ENCODE measurements around the gene GNAQ. TPM values are rescaled to one million over a fixed set of nuclear protein-coding genes. Genes with fewer than 3 reads are reported as not detected.

GNAQ gene
- polyA plus RNA-seq, 1 donor (not counting 4 experiments of a cell fraction or from before 2014, with no cell fraction given), result 64.3 TPM

DNA sequence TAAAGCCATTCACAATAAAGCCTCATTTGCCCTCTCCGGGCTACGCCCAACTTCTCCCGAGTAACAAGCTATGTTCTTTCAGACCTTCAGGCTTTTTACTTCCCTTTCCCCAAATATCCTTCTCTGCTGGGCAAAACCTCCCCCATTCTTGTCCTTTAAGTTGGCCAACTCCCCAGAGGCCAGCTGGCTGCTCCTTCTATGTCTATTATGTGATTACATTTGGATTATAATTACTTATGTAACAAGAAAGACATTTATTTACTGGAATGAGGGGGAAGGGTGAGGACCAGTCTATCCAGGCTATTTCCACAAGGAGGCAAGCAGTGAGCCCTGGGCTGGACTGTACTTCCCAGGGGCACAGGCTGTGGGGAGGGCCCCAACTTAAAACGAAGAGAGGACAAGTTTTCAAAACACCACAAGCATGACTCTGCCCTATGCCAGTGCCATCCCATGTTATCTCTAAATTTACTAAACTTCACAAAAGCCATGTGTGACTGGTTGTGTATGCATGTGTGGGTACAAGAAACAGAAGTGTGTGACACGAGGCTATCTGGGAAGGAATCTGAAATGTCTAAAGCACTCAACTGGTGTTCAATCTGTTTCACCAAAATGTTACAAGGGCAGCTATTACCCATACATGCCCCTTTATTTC, 84.5 kb downstream of the GNAQ start:
- Histone ChIP-seq H3K9me1 (ENCODE audit: control insufficient read depth, extremely low read depth, insufficient read depth, low read length) (no peaks in the 10 kb centered on the region), H3K4me3 (ENCODE audit: control insufficient read depth in 2 of 3, extremely low read depth in 1 of 3, insufficient read depth in 2 of 3, low read depth in 1 of 3, low read length in 3 of 3) (no peak overlapping the region), H3K27ac (ENCODE audit: control insufficient read depth, insufficient read depth, low read length) (no peak overlapping the region), H3K4me1 (ENCODE audit: control insufficient read depth, extremely low read depth, insufficient read depth, low read length) (peaks cover 10% of the 10 kb centered on the region), H3K36me3 (ENCODE audit: control insufficient read depth in 2 of 2, extremely low read depth in 1 of 2, insufficient read depth in 2 of 2, low read length in 2 of 2) (no peaks in the 10 kb centered on the region), H3K27me3 (ENCODE audit: control insufficient read depth, extremely low read depth, insufficient read depth, low read length) (no peaks in the 10 kb centered on the region), H3K79me2 (ENCODE audit: control insufficient read depth, insufficient read depth, low read length) (peaks cover 70% of the 10 kb centered on the region), H3K9me3 (ENCODE audit: control insufficient read depth, low read depth, low read length) (no peaks in the 10 kb centered on the region), H3K4me2 (ENCODE audit: control insufficient read depth, extremely low read depth, insufficient read depth, low read depth, low read length) (no peak overlapping the region), H2AFZ (ENCODE audit: control insufficient read depth, low read length) (no peak overlapping the region), H3K9ac (ENCODE audit: control insufficient read depth, extremely low read depth, insufficient read depth, low read length) (no peak overlapping the region), H4K20me1 (ENCODE audit: control insufficient read depth, extremely low read depth, insufficient read depth, low read length) (no peaks in the 10 kb centered on the region)
- TF ChIP-seq, protein P1, sequence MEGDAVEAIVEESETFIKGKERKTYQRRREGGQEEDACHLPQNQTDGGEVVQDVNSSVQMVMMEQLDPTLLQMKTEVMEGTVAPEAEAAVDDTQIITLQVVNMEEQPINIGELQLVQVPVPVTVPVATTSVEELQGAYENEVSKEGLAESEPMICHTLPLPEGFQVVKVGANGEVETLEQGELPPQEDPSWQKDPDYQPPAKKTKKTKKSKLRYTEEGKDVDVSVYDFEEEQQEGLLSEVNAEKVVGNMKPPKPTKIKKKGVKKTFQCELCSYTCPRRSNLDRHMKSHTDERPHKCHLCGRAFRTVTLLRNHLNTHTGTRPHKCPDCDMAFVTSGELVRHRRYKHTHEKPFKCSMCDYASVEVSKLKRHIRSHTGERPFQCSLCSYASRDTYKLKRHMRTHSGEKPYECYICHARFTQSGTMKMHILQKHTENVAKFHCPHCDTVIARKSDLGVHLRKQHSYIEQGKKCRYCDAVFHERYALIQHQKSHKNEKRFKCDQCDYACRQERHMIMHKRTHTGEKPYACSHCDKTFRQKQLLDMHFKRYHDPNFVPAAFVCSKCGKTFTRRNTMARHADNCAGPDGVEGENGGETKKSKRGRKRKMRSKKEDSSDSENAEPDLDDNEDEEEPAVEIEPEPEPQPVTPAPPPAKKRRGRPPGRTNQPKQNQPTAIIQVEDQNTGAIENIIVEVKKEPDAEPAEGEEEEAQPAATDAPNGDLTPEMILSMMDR (optimal IDR thresholded peaks at IDR 0.05 in 1 of 3, IDR thresholded peaks at IDR 0.05 in 1 of 3, conservative IDR thresholded peaks at IDR 0.05 in 1 of 3; ENCODE audit: extremely low read depth in 1 of 3, insufficient read depth in 2 of 3, low read length in 3 of 3), result no peak
- no peak for TF ChIP-seq EZH2 (IDR thresholded peaks at IDR 0.05; ENCODE audit: low read length)
- dilution Hi-C loops (cut with MboI; ENCODE audit: extremely low pct_ligation_motif_present, low sequenced_read_pairs), result no loop called here
- FAIRE-seq (no peak), DNase-seq (ENCODE audit: low read depth, low spot score) (no peak)

DNA sequence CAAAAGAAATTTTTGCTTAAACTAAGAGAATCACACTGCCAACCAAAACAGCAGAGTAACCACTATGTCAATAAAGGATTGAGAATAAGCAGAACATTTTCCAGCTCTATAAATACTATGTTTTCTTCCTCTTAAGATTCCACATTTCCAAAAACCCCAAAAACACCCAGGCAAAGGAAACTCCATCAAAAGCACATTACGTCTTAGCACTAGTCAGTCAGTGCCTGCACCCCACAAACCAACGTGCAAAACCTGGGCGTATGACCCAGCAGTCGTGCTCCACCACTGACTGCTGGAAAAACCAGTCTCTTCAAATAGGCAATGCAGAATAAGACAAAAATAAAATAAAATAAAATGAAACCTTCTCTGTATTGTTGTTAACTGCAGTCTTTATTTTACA, 85.3 kb downstream of the GNAQ start:
- Histone ChIP-seq H3K27ac (ENCODE audit: control insufficient read depth, insufficient read depth, low read length) (no peak overlapping the region), H3K4me3 (ENCODE audit: control insufficient read depth in 2 of 3, extremely low read depth in 1 of 3, insufficient read depth in 2 of 3, low read depth in 1 of 3, low read length in 3 of 3) (no peak overlapping the region), H3K4me2 (ENCODE audit: control insufficient read depth, extremely low read depth, insufficient read depth, low read depth, low read length) (no peak overlapping the region), H3K9ac (ENCODE audit: control insufficient read depth, extremely low read depth, insufficient read depth, low read length) (no peak overlapping the region), H3K27me3 (ENCODE audit: control insufficient read depth, extremely low read depth, insufficient read depth, low read length) (no peaks in the 10 kb centered on the region), H3K9me3 (ENCODE audit: control insufficient read depth, low read depth, low read length) (no peaks in the 10 kb centered on the region), H2AFZ (ENCODE audit: control insufficient read depth, low read length) (no peak overlapping the region), H3K9me1 (ENCODE audit: control insufficient read depth, extremely low read depth, insufficient read depth, low read length) (no peaks in the 10 kb centered on the region), H3K79me2 (ENCODE audit: control insufficient read depth, insufficient read depth, low read length) (peaks cover 72% of the 10 kb centered on the region), H3K36me3 (ENCODE audit: control insufficient read depth in 2 of 2, extremely low read depth in 1 of 2, insufficient read depth in 2 of 2, low read length in 2 of 2) (no peaks in the 10 kb centered on the region), H3K4me1 (ENCODE audit: control insufficient read depth, extremely low read depth, insufficient read depth, low read length) (peaks cover 10% of the 10 kb centered on the region), H4K20me1 (ENCODE audit: control insufficient read depth, extremely low read depth, insufficient read depth, low read length) (no peaks in the 10 kb centered on the region)
- FAIRE-seq (no peak), DNase-seq (ENCODE audit: low read depth, low spot score) (no peak)
- TF ChIP-seq, protein P1 (optimal IDR thresholded peaks at IDR 0.05 in 1 of 3, IDR thresholded peaks at IDR 0.05 in 1 of 3, conservative IDR thresholded peaks at IDR 0.05 in 1 of 3; ENCODE audit: extremely low read depth in 1 of 3, insufficient read depth in 2 of 3, low read length in 3 of 3), result no peak
- TF ChIP-seq EZH2 (IDR thresholded peaks at IDR 0.05; ENCODE audit: low read length), result no peak
- dilution Hi-C loops (cut with MboI; ENCODE audit: extremely low pct_ligation_motif_present, low sequenced_read_pairs), result no loop called here

Data from keratinocyte (primary cell).